Activated T-cell treated with anti-CD3 and anti-CD28 coated beads, Interleukin-2, amount 50 U/mL, for 4 hours (primary cell): Measurements from ENCODE around the gene C1QTNF7. TPM values are rescaled to one million over a fixed set of nuclear protein-coding genes. Genes with fewer than 3 reads are reported as not detected.

Source experiments
- ATAC-seq, 2 donors: fragments of 200-7000 bp; cut with Tn5 transposase; one replicate each; pipeline ENCODE4 v1.10.0; 2021
- DNase-seq: peaks from one replicate; pipeline ENCODE4 v3.0.0-alpha.2; 2020
- H3K27me3 Mint-ChIP-seq: one replicate; pipeline ENCODE4 v1.8.0; 2021; ENCODE audit warnings: low read depth, mixed read lengths
- H3K36me3 Mint-ChIP-seq: one replicate; pipeline ENCODE4 v1.8.0; 2022; ENCODE audit warnings: mixed read lengths; ENCODE audit not compliant: insufficient read depth
- H3K4me1 Mint-ChIP-seq: one replicate; pipeline ENCODE4 v1.8.0; 2021; ENCODE audit warnings: low read depth, mixed read lengths
- H3K4me3 Mint-ChIP-seq: one replicate; pipeline ENCODE4 v1.8.0; 2021; ENCODE audit warnings: mild to moderate bottlenecking, moderate library complexity, mixed read lengths
- H3K9me3 Mint-ChIP-seq: one replicate; pipeline ENCODE4 v1.8.0; 2021; ENCODE audit warnings: mixed read lengths
- total RNA-seq, 3 donors: library from RNA; stranded (reverse); gene quantifications; one replicate each; pipeline ENCODE4 v1.2.1, GENCODE V29; 2021

Gene C1QTNF7
- total RNA-seq, 3 donors from 2014 or later = not detected

DNA sequence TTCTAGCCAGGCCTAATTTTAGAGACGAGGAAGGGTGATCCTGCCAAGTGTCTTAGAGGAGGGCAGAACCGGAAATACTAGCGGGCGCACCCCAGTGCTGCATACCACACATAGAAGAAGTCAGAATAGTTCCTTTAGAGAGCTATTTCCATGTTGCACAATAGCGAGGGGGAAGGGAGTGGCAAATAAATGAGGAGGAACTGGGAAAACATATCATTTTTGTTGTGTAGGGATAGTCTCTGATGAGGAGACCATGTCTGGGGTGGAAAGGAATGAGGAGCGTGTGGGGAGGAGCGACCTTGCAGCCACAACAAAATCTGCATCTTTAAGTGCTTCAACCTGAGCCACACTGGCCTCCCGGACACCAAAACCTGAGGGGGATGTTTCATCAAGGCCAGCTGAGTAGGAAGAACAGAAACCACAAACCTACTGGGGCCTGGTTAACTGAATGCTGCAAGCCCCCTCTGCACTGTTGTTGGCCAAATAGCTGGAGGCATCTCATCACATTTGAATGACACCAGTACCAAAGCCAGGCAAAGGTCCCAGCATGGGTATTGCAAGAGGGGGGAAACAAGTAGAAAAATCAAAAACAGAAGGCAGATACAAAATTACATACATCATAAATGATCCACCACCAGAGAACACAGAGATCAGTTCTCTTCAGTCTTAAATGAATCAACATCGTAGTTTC is 26.7 kb upstream of the C1QTNF7 start:
- H3K9me3 Mint-ChIP-seq = no peaks in the 10 kb centered on the region
- H3K4me1 Mint-ChIP-seq = peaks cover 47% of the 10 kb centered on the region

DNA sequence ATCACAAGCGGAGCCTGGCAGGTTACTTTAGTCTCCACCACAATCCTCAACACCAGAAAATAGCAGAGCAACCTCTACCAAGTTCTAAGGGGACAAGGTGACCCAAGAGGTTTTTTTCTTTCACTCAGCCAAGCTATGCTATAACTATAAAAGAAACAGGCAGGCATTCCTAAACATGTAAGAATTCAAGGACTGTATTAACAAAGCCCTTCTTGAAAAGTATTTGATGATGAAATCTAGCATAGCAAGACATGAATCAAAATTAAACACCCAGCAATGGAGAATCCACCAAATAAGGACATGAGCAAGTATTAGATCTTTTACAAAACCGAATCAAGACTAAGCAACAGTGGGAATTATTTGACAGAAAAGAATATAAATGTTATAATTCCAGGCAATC is 25.7 kb upstream of the C1QTNF7 start:
- no peaks in the 10 kb centered on the region for H3K27me3 Mint-ChIP-seq
- H3K36me3 Mint-ChIP-seq = no peaks in the 10 kb centered on the region
- peaks cover 45% of the 10 kb centered on the region for H3K4me1 Mint-ChIP-seq
- DNase-seq = no peak
- H3K9me3 Mint-ChIP-seq = no peaks in the 10 kb centered on the region
- no peak for ATAC-seq
- no peak overlapping the region for H3K4me3 Mint-ChIP-seq

More for the DNA sequence above, 26.7 kb upstream of the C1QTNF7 start:
- Mint-ChIP-seq H3K36me3 (no peaks in the 10 kb centered on the region), H3K4me3 (peak overlapping the region; percentile 27), H3K27me3 (no peaks in the 10 kb centered on the region)
- ATAC-seq (peak; percentile 57 to 65), DNase-seq (no peak)

DNA sequence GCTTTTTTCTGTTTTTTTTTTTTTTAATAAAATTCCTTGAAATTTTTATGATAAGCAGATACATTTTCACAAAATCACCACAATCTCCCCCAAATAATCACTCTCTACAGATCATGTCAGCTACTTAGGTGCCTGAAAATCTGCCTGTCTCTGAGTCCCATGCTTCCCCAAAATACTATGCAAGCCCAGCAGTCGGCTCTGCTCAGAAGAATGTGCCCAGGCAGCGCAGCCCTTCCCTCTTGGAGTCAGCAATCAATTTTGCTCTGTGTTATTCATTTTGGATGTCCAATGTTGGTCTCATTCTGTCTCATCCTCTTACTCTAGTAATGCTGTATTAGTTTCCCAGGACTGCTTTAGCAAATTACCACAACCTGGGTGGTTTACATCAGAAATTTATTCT is 24.9 kb upstream of the C1QTNF7 start:
- Mint-ChIP-seq H3K4me1 (peaks cover 45% of the 10 kb centered on the region), H3K27me3 (no peaks in the 10 kb centered on the region), H3K4me3 (no peak overlapping the region), H3K9me3 (no peaks in the 10 kb centered on the region), H3K36me3 (no peaks in the 10 kb centered on the region)
- ATAC-seq (no peak), DNase-seq (no peak)

DNA sequence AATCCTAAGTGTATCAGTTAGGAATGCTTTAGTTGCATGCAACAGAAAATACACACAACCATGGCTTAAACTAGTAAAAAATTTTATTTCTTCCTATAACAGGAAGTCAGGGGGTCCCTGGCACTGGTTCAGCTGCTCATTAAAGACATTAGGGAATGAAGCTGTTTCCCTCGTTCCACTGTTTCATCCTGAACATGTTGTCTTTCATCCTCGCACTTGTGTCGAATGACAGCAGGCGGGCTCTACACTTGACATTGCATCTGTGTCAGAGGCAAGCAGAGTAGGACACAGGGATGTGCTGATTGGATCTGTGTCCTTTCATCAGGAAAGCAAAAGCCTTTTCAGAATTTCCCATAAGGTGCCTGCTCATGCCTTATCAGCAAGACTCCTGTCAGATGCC is 22.8 kb upstream of the C1QTNF7 start:
- H3K4me1 Mint-ChIP-seq = peaks cover 37% of the 10 kb centered on the region
- ATAC-seq = no peak
- H3K36me3 Mint-ChIP-seq = no peaks in the 10 kb centered on the region
- H3K27me3 Mint-ChIP-seq = no peaks in the 10 kb centered on the region
- no peak for DNase-seq
- no peaks in the 10 kb centered on the region for H3K9me3 Mint-ChIP-seq
- H3K4me3 Mint-ChIP-seq = no peak overlapping the region

DNA sequence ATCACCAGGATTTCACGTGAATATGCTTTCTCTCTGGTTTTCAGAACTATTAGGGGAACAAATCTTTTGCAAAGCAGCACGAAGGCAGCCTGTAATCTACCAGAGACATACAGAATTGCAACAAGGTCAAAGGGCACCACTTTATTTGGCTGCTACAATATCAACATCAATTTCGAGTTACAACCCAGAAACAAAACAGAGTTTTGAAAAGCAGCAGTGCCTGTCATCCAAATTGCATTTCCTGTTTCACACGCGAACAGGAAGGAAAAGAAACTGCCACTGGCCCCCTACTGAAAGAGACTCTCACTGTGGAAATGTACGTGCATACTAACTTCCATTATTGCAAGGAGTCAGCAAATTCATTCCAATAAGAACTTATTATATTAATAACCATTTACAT is 17.1 kb upstream of the C1QTNF7 start:
- Mint-ChIP-seq H3K4me3 (peak overlapping the region; percentile 56), H3K9me3 (no peaks in the 10 kb centered on the region), H3K27me3 (no peaks in the 10 kb centered on the region), H3K4me1 (peaks cover 52% of the 10 kb centered on the region), H3K36me3 (no peaks in the 10 kb centered on the region)
- DNase-seq (no peak), ATAC-seq (no peak)

DNA sequence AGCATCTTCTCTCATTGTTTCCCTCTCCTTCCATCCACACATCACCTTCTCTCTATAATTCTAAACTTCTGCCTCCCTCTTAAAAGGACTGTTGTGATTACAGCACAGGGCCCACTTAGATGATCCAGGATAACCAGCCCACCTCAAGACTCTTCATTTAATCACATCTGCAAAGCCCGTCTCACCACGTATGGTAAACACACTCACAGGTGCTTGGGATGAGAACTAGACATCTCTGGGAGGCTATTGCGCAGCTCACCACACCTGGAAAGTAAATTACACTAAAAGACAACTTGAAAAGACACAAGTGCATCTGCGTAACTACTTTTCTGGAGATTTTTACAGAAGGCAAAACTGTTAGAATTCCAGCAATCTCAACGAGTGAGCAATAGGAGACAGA is 15.4 kb upstream of the C1QTNF7 start:
- Mint-ChIP-seq H3K4me1 (peaks cover 52% of the 10 kb centered on the region), H3K36me3 (no peaks in the 10 kb centered on the region), H3K4me3 (no peak overlapping the region), H3K27me3 (no peaks in the 10 kb centered on the region), H3K9me3 (no peaks in the 10 kb centered on the region)
- ATAC-seq = no peak
- DNase-seq = no peak

DNA sequence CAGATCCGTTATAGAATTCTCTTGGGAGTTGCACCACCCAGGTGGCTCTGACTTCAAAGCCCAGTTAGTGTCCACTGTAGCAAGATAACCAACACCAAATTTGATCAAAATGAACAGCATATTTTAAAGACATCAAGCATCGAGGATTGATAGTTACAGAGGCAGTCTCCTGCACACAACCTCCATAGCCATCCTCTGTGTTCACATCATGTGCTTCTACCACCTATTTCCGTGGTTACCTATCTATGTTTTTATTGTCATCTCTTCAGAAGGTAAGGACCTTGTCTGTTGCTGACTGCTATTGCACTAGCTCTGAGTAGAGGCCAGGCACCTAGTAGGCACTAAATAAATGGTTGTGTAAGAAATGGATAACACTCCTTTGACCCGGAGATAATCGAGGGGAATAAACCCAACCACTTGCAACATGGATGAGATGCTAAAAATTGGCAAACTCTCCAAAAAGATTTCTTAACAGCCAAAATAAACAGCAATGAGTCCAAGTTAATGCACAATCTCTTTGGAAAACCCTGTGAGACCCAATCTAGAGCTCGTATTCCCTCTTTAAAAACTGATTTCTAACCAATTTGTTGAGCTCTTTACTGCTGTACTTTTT is 14.7 kb upstream of the C1QTNF7 start:
- Mint-ChIP-seq H3K9me3 (no peaks in the 10 kb centered on the region), H3K36me3 (no peaks in the 10 kb centered on the region), H3K4me3 (no peak overlapping the region), H3K27me3 (no peaks in the 10 kb centered on the region), H3K4me1 (peaks cover 52% of the 10 kb centered on the region)
- DNase-seq = no peak
- no peak for ATAC-seq

DNA sequence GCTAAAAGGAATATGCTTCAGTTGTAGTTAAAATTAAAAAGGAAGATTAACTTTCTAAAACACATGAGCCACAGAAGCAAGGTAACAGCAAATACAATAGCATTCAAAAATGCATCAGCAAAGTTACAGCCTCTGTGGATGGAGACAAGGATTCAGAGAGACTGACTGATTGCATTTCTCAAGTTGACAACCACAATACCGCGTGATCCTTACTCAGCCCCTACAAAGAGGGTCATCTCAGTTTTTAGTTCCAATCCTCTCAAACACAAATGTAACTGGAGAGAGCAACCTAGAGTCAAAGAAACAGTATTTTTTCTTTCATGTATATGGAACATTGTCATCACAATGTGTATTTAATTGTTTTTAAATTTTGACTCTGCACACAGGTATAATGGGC is 14.2 kb upstream of the C1QTNF7 start:
- peak in 1 of 2 donors; percentile 48 for ATAC-seq

DNA sequence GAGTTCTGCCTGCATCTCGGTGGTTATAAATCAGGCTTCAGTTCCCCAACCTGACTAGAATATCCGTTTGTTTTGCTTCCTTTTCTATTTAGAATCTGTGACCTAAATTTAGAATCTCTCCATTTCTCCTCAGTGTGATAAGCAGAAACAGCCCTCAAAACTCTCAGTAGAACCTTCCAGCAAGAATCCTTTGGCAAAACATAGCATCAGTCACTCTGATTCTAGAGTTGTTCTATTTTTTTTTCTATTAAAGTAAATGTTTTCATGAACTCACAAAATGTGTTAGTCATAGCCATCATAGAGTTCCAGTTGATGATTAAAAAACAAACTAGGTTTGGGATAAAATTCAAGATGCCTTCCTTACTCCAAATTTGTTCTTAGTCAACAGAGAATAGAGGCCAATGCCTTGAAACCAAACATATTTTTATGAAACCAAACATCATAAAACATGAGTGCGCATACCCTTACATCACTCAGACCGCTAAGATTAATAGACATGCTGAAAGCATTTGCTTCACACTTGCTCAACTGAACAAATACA is 13.2 kb upstream of the C1QTNF7 start:
- peaks cover 48% of the 10 kb centered on the region for H3K4me1 Mint-ChIP-seq
- H3K27me3 Mint-ChIP-seq = no peaks in the 10 kb centered on the region
- no peaks in the 10 kb centered on the region for H3K36me3 Mint-ChIP-seq
- ATAC-seq = no peak
- H3K9me3 Mint-ChIP-seq = no peaks in the 10 kb centered on the region
- no peak overlapping the region for H3K4me3 Mint-ChIP-seq
- no peak for DNase-seq

More for the DNA sequence above, 14.2 kb upstream of the C1QTNF7 start:
- no peak for DNase-seq
- no peaks in the 10 kb centered on the region for H3K27me3 Mint-ChIP-seq
- no peaks in the 10 kb centered on the region for H3K36me3 Mint-ChIP-seq
- H3K4me1 Mint-ChIP-seq = peaks cover 52% of the 10 kb centered on the region
- no peaks in the 10 kb centered on the region for H3K9me3 Mint-ChIP-seq
- no peak overlapping the region for H3K4me3 Mint-ChIP-seq

DNA sequence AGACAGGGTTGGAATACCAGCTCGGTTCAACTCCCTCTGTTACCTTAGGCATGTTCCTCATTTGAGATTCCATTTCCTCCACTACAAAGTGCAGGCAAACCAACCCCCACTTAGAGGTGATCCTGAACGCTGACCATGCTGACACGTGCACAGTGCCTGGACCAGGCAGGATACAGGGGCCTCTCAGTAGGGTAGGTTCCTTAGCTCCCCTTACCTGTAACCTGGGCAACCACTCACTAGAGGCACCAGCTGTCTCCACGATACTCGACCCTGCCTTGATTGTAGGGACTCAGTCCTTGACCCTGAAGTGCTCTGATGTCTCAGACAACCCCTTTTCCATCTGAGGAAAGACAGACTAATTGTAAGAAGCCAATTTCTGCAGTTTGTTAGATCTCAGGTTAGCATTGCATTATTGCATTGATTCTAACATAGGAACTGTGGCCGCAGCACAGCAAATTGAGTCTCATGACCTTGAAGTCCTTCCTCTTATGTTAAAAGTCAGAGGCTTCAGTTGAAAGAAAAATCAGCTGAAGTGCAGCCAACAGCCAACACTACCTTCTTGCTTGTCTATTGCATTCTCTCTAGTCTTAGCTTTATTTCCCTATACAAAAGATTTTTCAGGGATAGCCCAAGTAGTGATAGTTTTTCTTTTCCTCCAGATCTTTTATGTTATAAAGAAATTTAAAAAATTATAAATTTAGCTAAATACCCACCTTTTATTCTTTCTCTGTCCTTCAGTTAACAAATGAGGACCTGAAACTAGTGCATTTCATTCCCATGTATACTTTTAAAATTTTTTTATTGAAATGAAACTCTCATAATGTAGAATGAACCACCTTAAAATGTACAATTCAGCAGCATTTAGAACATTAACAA is 11.2 kb upstream of the C1QTNF7 start:
- Mint-ChIP-seq H3K4me1 (peaks cover 29% of the 10 kb centered on the region), H3K36me3 (no peaks in the 10 kb centered on the region), H3K4me3 (no peak overlapping the region), H3K27me3 (no peaks in the 10 kb centered on the region), H3K9me3 (no peaks in the 10 kb centered on the region)
- no peak for ATAC-seq
- no peak for DNase-seq

DNA sequence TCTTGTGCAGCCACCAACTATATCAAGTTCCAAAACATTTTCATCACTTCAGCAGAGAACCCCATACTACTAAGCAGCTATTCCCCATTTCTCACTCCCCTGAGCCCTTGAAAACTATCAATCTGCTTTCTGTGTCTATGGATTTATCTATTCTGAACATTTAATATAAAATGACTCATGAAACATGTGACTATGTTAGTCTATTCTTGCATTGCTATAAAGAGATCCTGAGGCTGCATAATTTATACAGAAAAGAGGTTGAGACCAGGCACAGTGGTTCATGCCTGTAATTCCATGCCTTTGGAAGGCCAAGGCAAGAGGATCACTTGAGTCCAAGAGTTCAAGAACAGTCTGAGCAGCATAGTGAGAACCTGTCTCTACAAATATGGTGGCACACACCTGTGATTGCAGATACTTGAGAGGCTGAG is 10.6 kb upstream of the C1QTNF7 start:
- Mint-ChIP-seq H3K4me1 (peaks cover 26% of the 10 kb centered on the region), H3K36me3 (no peaks in the 10 kb centered on the region), H3K9me3 (no peaks in the 10 kb centered on the region), H3K27me3 (no peaks in the 10 kb centered on the region), H3K4me3 (no peak overlapping the region)
- no peak for DNase-seq
- no peak for ATAC-seq

DNA sequence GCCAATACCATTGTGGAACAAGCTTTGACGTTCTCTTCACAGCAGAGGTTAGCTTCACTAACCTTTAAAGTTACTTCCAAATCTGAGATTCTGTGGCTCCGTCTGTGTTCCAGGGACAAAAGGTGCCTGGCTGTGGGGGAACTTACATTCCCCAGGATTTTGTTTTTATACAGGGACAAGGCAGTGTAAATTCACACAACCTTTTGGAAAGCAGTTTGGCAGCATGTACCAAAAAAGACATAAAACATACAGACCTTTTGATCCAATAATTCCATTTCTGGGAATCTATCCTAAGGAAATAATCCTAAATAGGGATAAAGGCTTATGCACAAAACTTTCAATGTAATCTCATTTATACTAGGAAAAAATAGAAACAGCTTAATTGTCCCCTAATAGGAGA is 8.9 kb upstream of the C1QTNF7 start:
- no peaks in the 10 kb centered on the region for H3K36me3 Mint-ChIP-seq
- no peak for ATAC-seq
- no peak for DNase-seq
- peaks cover 11% of the 10 kb centered on the region for H3K4me1 Mint-ChIP-seq
- H3K4me3 Mint-ChIP-seq = no peak overlapping the region
- no peaks in the 10 kb centered on the region for H3K27me3 Mint-ChIP-seq
- H3K9me3 Mint-ChIP-seq = no peaks in the 10 kb centered on the region

DNA sequence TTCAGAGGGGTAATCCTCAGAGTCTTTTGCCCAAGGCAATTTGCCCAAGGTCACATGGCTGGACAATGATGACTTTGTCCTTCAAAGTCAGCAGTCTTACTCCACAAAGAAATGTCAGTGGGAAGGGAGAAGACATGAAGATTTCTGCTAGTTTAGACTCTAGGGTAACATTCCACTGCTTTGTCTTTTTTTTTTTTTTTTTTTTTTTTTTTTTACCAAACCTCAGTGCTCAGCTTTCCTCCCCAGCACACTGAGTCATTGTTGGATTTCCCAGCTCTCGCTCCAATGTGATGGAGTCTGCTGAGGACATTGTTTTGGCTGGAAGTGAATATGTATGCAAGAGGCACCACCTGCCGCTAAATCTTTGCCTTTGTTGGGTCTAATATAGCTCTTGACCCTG is 7.2 kb upstream of the C1QTNF7 start:
- H3K4me1 Mint-ChIP-seq = peaks cover 5% of the 10 kb centered on the region
- H3K27me3 Mint-ChIP-seq = no peaks in the 10 kb centered on the region
- no peak overlapping the region for H3K4me3 Mint-ChIP-seq
- ATAC-seq (no peak), DNase-seq (no peak)
- H3K9me3 Mint-ChIP-seq = no peaks in the 10 kb centered on the region
- no peaks in the 10 kb centered on the region for H3K36me3 Mint-ChIP-seq

DNA sequence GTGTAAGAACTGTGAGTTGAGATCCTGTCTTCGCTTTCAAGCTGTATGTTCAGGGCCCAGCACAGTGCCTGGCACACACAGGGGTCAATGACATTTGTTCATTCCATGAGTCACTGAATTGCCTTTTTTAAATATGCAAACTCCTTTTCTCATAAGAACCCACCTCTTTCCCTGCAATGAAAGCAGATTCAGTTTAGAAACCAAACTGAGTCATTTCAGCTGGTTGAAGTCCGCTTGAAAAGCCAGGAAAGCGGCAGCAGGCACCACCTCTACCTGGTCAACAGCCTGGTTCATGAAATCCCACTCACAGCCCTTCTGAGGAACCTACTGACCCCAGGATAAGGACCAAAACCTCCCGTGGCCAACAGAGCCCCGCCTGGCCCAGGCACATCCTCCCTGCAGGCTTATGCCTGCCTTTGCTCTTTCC is 4.5 kb upstream of the C1QTNF7 start:
- Mint-ChIP-seq H3K9me3 (no peaks in the 10 kb centered on the region), H3K4me3 (no peak overlapping the region), H3K4me1 (peaks cover 5% of the 10 kb centered on the region), H3K27me3 (no peaks in the 10 kb centered on the region), H3K36me3 (no peaks in the 10 kb centered on the region)
- ATAC-seq (peak; percentile 43 to 49), DNase-seq (no peak)
